GM19023 (cell line): ENCODE data around the gene SCYGR4.
A peak's percentile ranks its signal among the peaks of the same experiment; 100 is the strongest.

Experiments used
- ATAC-seq: cut with Tn5 transposase; IDR thresholded peaks from one replicate; pipeline ENCODE4 v1.9.1; 2021; ENCODE audit warnings: mild to moderate bottlenecking, moderate library complexity; ENCODE audit not compliant: unreplicated experiment

SCYGR4 gene

DNA sequence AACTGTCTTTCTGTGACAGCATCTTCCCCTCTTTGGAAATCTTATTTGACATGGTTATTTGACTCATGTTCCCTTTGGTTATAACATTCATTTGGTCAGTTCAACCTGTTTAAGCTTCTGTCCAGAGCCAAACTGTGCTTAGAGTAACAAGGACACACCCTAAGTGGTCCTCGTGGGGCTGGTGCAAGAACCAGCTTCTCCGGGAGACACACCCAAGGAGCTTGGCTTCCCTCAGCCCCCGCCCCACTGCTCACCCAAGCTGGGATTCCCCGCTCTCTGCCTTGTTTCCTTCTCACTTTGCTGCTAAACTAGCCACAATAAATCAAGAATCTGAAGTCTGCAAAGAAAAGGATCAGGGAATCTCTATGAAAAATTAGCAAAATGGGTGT is 4.0 kb upstream of the SCYGR4 start:
- no peak for ATAC-seq

GRCh38 chr2:227614246-227614645 is 3.1 kb upstream of the SCYGR4 start:
- ATAC-seq, result no peak

GRCh38 chr2:227614740-227615139 is 2.6 kb upstream of the SCYGR4 start, which contains the start of gene SCYGR3:
TSS of gene SCYGR3 (minus strand) at chr2:227614840. CDS start at chr2:227614840, 0 bp downstream.
- ATAC-seq, result no peak

- no peak for ATAC-seq
These were observed 2.1 kb upstream of the SCYGR4 start for GRCh38 chr2:227615181-227615580.

DNA sequence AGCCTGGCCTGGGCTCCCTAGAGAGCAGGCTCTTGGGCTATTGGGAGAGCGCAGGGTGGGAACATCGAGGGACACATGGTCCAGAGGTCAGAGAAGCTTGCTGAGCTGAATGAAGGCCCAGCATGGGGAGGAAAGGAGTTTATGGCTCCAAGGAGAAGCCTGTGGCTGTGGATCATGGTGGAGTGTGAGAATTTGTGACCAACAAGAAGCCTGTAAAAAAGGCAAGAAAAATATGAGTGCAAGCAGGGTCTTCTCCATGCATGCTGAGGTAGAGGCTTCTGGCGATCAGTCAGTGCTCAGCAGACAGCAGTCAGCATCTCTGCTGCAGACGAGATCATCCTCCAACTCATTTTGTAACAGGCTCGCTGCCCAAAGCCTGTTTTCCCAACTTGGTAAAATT is 1.4 kb upstream of the SCYGR4 start:
- ATAC-seq, result no peak

GRCh38 chr2:227616631-227617030 is 667 bp upstream of the SCYGR4 start:
- ATAC-seq, result no peak

- no peak for ATAC-seq
These were observed 5.9 kb downstream of the SCYGR4 start for GRCh38 chr2:227623226-227623625.

DNA sequence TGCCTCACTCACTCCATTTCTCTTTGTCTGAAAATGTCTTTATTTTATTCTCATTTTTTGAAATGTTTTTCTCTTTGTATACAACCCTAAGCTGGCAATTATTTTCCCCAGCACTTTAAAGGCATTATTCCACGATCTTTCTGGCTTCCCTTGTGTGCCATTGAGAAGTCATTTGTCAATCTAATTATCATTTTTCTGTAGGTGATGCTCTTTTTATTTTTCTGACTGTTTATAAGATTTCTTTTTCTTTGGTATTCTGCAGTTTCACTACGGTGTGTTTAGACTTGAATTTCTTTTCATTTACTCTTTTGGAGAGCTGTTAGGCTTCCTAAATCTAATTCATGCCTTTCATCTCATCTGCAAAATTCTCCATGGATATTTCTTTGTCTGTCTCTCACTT is 8.1 kb downstream of the SCYGR4 start:
- ATAC-seq, result no peak

DNA sequence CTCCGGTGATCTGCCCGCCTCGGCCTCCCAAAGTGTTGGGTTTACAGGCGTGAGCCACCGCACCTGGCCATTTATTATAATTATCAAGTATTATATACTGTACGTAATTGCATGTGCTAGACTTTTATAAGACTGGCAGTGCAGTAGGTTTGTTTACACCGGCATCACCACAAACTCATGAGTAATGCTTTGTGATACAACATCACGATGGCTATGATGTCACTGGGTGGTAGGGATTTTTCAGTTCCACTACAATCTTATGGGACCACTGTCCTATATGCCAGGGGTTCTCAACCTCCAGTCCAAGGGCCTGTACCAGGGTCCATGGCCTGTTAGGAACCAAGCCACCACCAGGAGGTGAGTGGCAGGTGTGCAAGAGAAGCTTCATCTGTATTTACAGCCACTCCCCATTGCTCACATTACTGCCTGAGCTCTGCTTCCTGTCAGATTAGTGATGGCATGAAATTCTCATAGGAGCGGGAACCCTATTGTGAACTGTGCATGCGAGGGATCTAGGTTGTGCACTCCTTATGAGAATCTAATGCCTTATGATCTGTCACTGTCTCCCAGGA is 9.4 kb downstream of the SCYGR4 start:
- ATAC-seq, result no peak

DNA sequence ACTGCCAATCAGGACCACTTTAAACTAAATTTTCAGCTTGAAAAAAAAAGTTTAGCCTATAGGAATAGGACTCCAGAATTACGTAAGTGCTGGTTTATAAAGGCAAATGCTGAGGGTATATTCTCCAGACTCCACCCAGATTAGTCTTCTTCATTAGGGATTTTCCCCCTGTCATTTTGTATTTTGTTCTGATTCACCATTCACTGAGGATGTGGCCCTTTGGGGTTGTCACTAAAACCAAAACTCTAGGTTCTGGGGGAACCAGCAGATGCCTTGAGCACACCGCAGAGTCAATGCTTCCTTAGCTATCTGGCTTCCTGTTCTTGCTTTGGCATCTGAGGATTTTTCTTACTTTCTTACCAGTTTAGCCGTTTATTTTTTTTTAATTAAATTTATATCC is 10.5 kb downstream of the SCYGR4 start:
- peak; percentile 99 for ATAC-seq

GRCh38 chr2:227629435-227629834 is 12.1 kb downstream of the SCYGR4 start:
- no peak for ATAC-seq

GRCh38 chr2:227630322-227630721 is 13.0 kb downstream of the SCYGR4 start:
- ATAC-seq, result no peak

GRCh38 chr2:227632827-227633226 is 15.5 kb downstream of the SCYGR4 start:
- ATAC-seq, result no peak

DNA sequence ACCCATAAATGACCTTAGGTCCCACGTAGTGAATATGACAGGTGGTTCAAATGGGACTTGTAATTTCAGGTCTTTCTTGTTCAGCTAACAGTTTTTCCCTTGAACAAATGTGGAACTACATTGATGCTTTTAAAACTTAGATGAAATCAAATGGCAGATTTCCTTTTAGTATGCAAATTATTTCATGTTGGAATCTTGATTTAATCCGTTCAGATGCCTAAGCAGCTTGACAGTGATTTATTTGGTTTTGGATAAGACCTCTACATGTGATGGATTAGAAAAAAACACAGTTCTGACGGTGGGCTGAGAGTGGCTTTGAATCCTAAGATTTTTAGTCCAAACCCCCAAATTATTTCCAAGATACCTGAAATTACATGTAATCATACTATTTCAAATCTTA is 16.9 kb downstream of the SCYGR4 start:
- no peak for ATAC-seq

DNA sequence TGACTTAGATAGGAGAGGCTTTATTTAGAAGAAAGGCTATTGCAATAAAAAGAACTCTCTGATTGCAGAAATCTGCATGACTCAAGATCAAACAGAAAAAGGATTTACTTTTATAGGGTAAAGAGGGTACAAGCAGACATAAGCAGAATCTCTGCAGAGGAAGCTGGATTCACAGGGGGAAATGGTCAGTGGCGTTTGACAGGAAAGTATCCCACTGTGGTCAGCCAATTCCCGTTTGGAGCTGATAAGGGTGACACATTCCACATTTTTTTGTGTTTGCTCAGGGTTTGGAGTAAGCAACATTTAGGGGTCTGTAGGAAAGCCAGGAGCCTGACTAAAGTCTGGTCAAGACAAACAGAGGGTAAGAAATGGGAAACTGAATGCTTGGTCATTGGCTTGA is 25.4 kb downstream of the SCYGR4 start:
- ATAC-seq, result no peak

DNA sequence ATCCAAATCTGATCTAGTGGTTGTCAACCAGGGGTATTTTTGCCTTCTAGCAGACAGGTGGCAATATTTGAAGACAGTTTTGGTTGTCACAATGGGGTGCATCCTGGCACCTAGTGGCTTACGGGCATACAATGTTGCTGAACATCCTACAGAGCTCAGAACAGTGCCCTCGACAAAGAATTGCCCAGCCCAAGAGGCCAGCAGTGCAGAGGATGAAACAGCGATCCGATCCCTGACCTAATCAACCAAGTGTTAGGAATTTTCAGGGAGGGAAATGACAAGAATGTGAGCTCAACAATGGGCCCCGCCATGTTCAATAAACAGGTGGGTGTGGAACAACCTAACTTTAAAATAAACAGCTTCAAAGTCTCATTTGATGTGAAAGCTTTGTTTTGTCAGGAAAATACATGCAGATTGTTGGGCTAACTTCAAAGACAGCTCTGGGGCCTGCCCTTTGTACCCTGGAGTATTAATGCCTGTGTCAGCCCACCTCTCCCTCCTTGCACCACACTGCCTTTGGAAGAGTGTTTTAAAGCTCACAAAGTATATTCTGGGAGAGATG is 26.8 kb downstream of the SCYGR4 start:
- no peak for ATAC-seq

DNA sequence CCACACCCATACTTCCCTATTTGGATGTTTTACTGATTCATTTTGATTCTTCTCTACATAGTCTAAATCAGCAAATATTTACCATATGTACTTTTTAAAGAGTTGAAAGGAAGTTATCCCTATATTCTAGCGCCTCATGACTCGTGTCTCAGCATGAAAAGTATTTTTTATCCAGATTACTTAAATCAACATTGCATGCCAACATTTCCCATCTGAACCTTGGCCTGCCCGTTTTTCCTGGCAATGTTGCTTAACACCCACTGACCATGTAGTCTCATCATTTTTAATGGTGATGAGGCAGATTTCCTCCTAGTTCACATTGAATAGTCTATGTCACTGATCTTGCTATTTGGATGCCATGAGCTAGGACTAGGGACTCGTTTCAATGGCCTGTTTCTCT is 36.1 kb downstream of the SCYGR4 start:
- no peak for ATAC-seq

DNA sequence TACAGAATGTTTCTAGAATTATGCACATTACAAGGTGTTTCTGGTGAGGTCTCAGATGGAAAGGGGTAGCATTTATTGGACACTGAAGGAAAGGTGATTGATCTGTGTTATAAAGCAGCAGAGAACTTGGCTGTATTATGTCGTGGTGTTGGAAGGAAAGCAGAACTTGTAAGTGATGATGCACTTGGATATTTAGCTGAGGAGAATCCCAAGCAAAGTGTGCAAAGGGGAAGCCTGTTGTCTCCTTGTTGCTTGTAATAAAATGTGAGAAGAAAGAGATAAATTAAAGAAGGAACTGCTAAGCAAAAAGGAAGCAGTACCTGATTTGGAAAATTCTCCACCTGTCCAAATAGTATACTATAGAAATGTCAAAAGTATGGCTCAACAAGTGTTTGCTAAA is 37.1 kb downstream of the SCYGR4 start:
- ATAC-seq, result no peak

DNA sequence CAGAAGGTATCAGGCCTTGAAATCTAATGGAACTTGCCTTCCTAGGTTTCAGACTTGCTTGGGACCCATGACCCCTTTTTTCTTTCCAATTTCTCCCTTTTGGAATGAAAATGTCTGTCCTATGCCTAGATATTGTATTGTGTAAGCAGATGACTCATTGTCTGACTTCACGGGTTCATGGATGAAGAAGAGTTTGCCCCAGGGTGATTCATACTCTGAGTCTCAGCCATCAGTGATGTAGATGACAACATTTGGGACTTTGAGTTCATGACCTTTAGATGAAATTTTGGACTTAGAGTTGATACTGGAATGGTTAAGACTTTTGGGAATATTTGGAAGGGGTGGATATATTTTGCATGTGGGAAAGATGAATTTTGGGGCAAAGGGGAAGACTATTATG is 38.2 kb downstream of the SCYGR4 start:
- no peak for ATAC-seq

GRCh38 chr2:227657199-227657845 is 40.0 kb downstream of the SCYGR4 start:
- no peak for ATAC-seq

GRCh38 chr2:227661025-227661649 is 43.8 kb downstream of the SCYGR4 start:
- no peak for ATAC-seq

DNA sequence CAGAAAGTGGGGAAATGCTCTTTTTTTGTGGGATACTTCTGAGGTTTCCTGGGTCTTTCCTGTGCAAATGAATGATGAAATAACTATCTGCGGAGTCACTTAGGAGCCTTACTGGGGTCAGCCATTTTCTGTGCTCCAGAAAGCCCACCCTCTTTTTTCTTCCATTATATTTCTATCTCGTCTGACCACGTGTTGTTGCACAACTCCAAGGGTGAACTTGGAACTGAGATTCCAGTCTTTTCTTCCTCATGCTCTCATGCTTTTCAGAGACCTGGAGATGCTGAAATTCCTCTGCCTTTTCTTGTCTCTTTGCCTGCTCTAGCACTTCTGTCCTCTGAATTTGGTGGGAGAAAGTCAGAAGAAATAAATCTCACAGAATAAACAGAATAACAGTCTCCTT is 44.5 kb downstream of the SCYGR4 start:
- no peak for ATAC-seq
